ENCODE measurements around the gene NEFH.
A peak's percentile ranks its signal among the peaks of the same experiment; 100 is the strongest.

NEFH gene

GRCh38 chr22:29457730-29458129 is 22.3 kb upstream of the NEFH start:
- no peak overlapping the region for H3K4me2 ChIP-seq (ENCODE audit: low read length)
- peak in 1 of 2 donors; percentile 41 for DNase-seq
- H3K14ac ChIP-seq (ENCODE audit: low read length) = no peak overlapping the region
- H2AK5ac ChIP-seq (ENCODE audit: low read length) = no peak overlapping the region
- no peak overlapping the region for H4K91ac ChIP-seq (ENCODE audit: low read depth, low read length)
- no peaks in the 10 kb centered on the region for H3K4me1 ChIP-seq (ENCODE audit: control insufficient read depth in 1 of 2, insufficient read depth in 2 of 2, low read length in 2 of 2)
- no peak overlapping the region for H2BK5ac ChIP-seq (ENCODE audit: low read depth, low read length, poor library complexity)
- no peak overlapping the region for H4K12ac ChIP-seq (ENCODE audit: low read depth, low read length)
- no peak overlapping the region for H3K18ac ChIP-seq (ENCODE audit: low read length)
- no peak overlapping the region for H3K4me3 ChIP-seq (ENCODE audit: low read depth, low read length)
- no peaks in the 10 kb centered on the region for H3K79me2 ChIP-seq (ENCODE audit: control insufficient read depth, insufficient read depth, low read length, poor library complexity)
- H3K9ac ChIP-seq (ENCODE audit: low read length) = no peak overlapping the region
- no peak overlapping the region for H2BK12ac ChIP-seq (ENCODE audit: low read length)
- no peak overlapping the region for H3K27ac ChIP-seq (ENCODE audit: low read depth, low read length)
- no peaks in the 10 kb centered on the region for H3K36me3 ChIP-seq (ENCODE audit: control insufficient read depth in 1 of 2, insufficient read depth in 2 of 2, low read length in 2 of 2)
- no CpG with 5 or more reads among the region's 4 CpGs for WGBS (ENCODE audit: extremely low coverage, insufficient coverage, insufficient read length)
- H2AFZ ChIP-seq (ENCODE audit: insufficient read depth, low read length, poor library complexity) = peak overlapping the region; percentile 91
- no peak overlapping the region for H2BK120ac ChIP-seq (ENCODE audit: insufficient read depth, low read length, poor library complexity)
- H4K8ac ChIP-seq (ENCODE audit: low read depth, low read length) = peak overlapping the region; percentile 80
- H3K23ac ChIP-seq (ENCODE audit: low read length) = no peak overlapping the region
- H3K4ac ChIP-seq (ENCODE audit: low read depth, low read length) = no peak overlapping the region
- no peaks in the 10 kb centered on the region for H3K9me3 ChIP-seq (ENCODE audit: insufficient read depth, low read depth, low read length)
- H3K27me3 ChIP-seq (ENCODE audit: insufficient read depth, low read length) = no peaks in the 10 kb centered on the region
- H3K79me1 ChIP-seq (ENCODE audit: low read length) = no peaks in the 10 kb centered on the region

- no peak overlapping the region for H3K23ac ChIP-seq (ENCODE audit: low read length)
- no peak overlapping the region for H4K8ac ChIP-seq (ENCODE audit: low read depth, low read length)
- DNase-seq = no peak
- no peak overlapping the region for H2BK12ac ChIP-seq (ENCODE audit: low read length)
- H2BK5ac ChIP-seq (ENCODE audit: low read depth, low read length, poor library complexity) = no peak overlapping the region
- H4K91ac ChIP-seq (ENCODE audit: low read depth, low read length) = no peak overlapping the region
- H2BK120ac ChIP-seq (ENCODE audit: insufficient read depth, low read length, poor library complexity) = no peak overlapping the region
- no peak overlapping the region for H3K4ac ChIP-seq (ENCODE audit: low read depth, low read length)
- no peaks in the 10 kb centered on the region for H3K27me3 ChIP-seq (ENCODE audit: insufficient read depth, low read length)
- H3K4me3 ChIP-seq (ENCODE audit: low read depth, low read length) = no peak overlapping the region
- no peak overlapping the region for H4K12ac ChIP-seq (ENCODE audit: low read depth, low read length)
- H3K27ac ChIP-seq (ENCODE audit: low read depth, low read length) = no peak overlapping the region
- H3K9ac ChIP-seq (ENCODE audit: low read length) = no peak overlapping the region
- no peak overlapping the region for H2AK5ac ChIP-seq (ENCODE audit: low read length)
- peaks cover 0 to 1% of the 10 kb centered on the region in 2 experiments for H3K4me1 ChIP-seq (ENCODE audit: control insufficient read depth in 1 of 2, insufficient read depth in 2 of 2, low read length in 2 of 2)
- H3K79me1 ChIP-seq (ENCODE audit: low read length) = no peaks in the 10 kb centered on the region
- no peaks in the 10 kb centered on the region for H3K79me2 ChIP-seq (ENCODE audit: control insufficient read depth, insufficient read depth, low read length, poor library complexity)
- no peaks in the 10 kb centered on the region for H3K36me3 ChIP-seq (ENCODE audit: control insufficient read depth in 1 of 2, insufficient read depth in 2 of 2, low read length in 2 of 2)
- H2AFZ ChIP-seq (ENCODE audit: insufficient read depth, low read length, poor library complexity) = no peak overlapping the region
- no peak overlapping the region for H3K18ac ChIP-seq (ENCODE audit: low read length)
- H3K14ac ChIP-seq (ENCODE audit: low read length) = no peak overlapping the region
- no peaks in the 10 kb centered on the region for H3K9me3 ChIP-seq (ENCODE audit: insufficient read depth, low read depth, low read length)
- no peak overlapping the region for H3K4me2 ChIP-seq (ENCODE audit: low read length)
Measured at GRCh38 chr22:29458551-29458950, 21.5 kb upstream of the NEFH start.

GRCh38 chr22:29459773-29460172 is 20.2 kb upstream of the NEFH start:
- H3K4me2 ChIP-seq (ENCODE audit: low read length) = no peak overlapping the region

GRCh38 chr22:29461263-29461662 is 18.8 kb upstream of the NEFH start:
- Histone ChIP-seq H2AK5ac (ENCODE audit: low read length) (no peak overlapping the region), H3K4me3 (ENCODE audit: low read depth, low read length) (no peak overlapping the region), H3K14ac (ENCODE audit: low read length) (no peak overlapping the region), H4K12ac (ENCODE audit: low read depth, low read length) (no peak overlapping the region), H3K23ac (ENCODE audit: low read length) (no peak overlapping the region), H4K91ac (ENCODE audit: low read depth, low read length) (no peak overlapping the region), H3K79me2 (ENCODE audit: control insufficient read depth, insufficient read depth, low read length, poor library complexity) (no peaks in the 10 kb centered on the region), H3K9ac (ENCODE audit: low read length) (no peak overlapping the region), H3K79me1 (ENCODE audit: low read length) (no peaks in the 10 kb centered on the region), H2AFZ (ENCODE audit: insufficient read depth, low read length, poor library complexity) (no peak overlapping the region), H3K4me1 (ENCODE audit: control insufficient read depth in 1 of 2, insufficient read depth in 2 of 2, low read length in 2 of 2) (peaks cover 0 to 3% of the 10 kb centered on the region in 2 experiments), H3K4me2 (ENCODE audit: low read length) (no peak overlapping the region), H3K27ac (ENCODE audit: low read depth, low read length) (no peak overlapping the region), H4K8ac (ENCODE audit: low read depth, low read length) (no peak overlapping the region), H3K27me3 (ENCODE audit: insufficient read depth, low read length) (no peaks in the 10 kb centered on the region), H3K36me3 (ENCODE audit: control insufficient read depth in 1 of 2, insufficient read depth in 2 of 2, low read length in 2 of 2) (no peaks in the 10 kb centered on the region), H3K4ac (ENCODE audit: low read depth, low read length) (no peak overlapping the region), H3K18ac (ENCODE audit: low read length) (no peak overlapping the region), H2BK12ac (ENCODE audit: low read length) (no peak overlapping the region), H2BK5ac (ENCODE audit: low read depth, low read length, poor library complexity) (no peak overlapping the region), H2BK120ac (ENCODE audit: insufficient read depth, low read length, poor library complexity) (no peak overlapping the region), H3K9me3 (ENCODE audit: insufficient read depth, low read depth, low read length) (no peaks in the 10 kb centered on the region)
- WGBS (ENCODE audit: extremely low coverage, insufficient coverage, insufficient read length) = no CpG with 5 or more reads among the region's 5 CpGs
- DNase-seq = no peak

More at GRCh38 chr22:29459773-29460172, 20.2 kb upstream of the NEFH start:
- no peaks in the 10 kb centered on the region for H3K36me3 ChIP-seq (ENCODE audit: control insufficient read depth in 1 of 2, insufficient read depth in 2 of 2, low read length in 2 of 2)
- H3K18ac ChIP-seq (ENCODE audit: low read length) = no peak overlapping the region
- H4K91ac ChIP-seq (ENCODE audit: low read depth, low read length) = no peak overlapping the region
- H2BK120ac ChIP-seq (ENCODE audit: insufficient read depth, low read length, poor library complexity) = no peak overlapping the region
- no peaks in the 10 kb centered on the region for H3K79me2 ChIP-seq (ENCODE audit: control insufficient read depth, insufficient read depth, low read length, poor library complexity)
- peaks cover 0 to 3% of the 10 kb centered on the region in 2 experiments for H3K4me1 ChIP-seq (ENCODE audit: control insufficient read depth in 1 of 2, insufficient read depth in 2 of 2, low read length in 2 of 2)
- H3K9me3 ChIP-seq (ENCODE audit: insufficient read depth, low read depth, low read length) = no peaks in the 10 kb centered on the region
- no peak overlapping the region for H3K23ac ChIP-seq (ENCODE audit: low read length)
- H4K8ac ChIP-seq (ENCODE audit: low read depth, low read length) = no peak overlapping the region
- WGBS (ENCODE audit: extremely low coverage, insufficient coverage, insufficient read length) = no CpG with 5 or more reads among the region's 9 CpGs
- H2AK5ac ChIP-seq (ENCODE audit: low read length) = no peak overlapping the region
- no peak overlapping the region for H2BK5ac ChIP-seq (ENCODE audit: low read depth, low read length, poor library complexity)
- H3K27me3 ChIP-seq (ENCODE audit: insufficient read depth, low read length) = no peaks in the 10 kb centered on the region
- no peak overlapping the region for H4K12ac ChIP-seq (ENCODE audit: low read depth, low read length)
- no peak overlapping the region for H2BK12ac ChIP-seq (ENCODE audit: low read length)
- no peak overlapping the region for H3K27ac ChIP-seq (ENCODE audit: low read depth, low read length)
- no peak overlapping the region for H3K4me3 ChIP-seq (ENCODE audit: low read depth, low read length)
- no peaks in the 10 kb centered on the region for H3K79me1 ChIP-seq (ENCODE audit: low read length)
- no peak overlapping the region for H3K9ac ChIP-seq (ENCODE audit: low read length)
- no peak overlapping the region for H2AFZ ChIP-seq (ENCODE audit: insufficient read depth, low read length, poor library complexity)
- DNase-seq = no peak
- H3K4ac ChIP-seq (ENCODE audit: low read depth, low read length) = no peak overlapping the region
- H3K14ac ChIP-seq (ENCODE audit: low read length) = no peak overlapping the region

Data from trophoblast cell (in vitro differentiated cells and primary cell).